ENCODE results near the gene ZMAT5. TPM values are rescaled to one million over a fixed set of nuclear protein-coding genes. Genes with fewer than 3 reads are reported as not detected.
"Not testable (repeated sequence)": the region's sequence is repeated elsewhere in the genome, so short reads cannot be mapped to it uniquely, and the experiment has no call there.

Gene ZMAT5
- total and polyA plus RNA-seq, 2 donors, result 14.1 to 27.8 TPM

DNA sequence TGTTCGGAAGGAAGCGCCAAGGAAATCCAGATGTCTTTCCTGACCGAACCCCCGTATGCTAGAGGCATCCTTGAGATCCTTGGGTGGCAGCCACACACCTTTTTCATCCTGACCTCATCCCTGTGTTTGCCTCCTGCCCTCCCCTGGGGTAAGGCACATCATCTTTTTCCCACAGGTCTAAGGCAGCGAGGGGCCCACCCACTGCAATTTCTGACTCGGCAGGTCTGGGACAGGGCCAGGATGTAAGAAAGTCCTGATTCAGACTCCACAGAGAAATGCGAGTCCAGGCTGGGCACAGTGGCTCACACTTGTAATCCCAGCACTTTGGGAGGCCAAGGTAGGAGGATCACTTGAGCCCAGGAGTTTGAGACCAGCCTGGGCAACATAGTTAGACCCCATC lies 10.5 kb downstream of the ZMAT5 start:
- no peak overlapping the region for H3K4me3 ChIP-seq (ENCODE audit: low read depth, low read length)
- DNase-seq (ENCODE audit: extremely low spot score), result no peak
- WGBS, result 83% methylated on average over 7 of the region's 7 CpGs
- no peak overlapping the region for H3K27ac ChIP-seq (ENCODE audit: low read depth)
- H3K36me3 ChIP-seq (ENCODE audit: insufficient read depth), result no peaks in the 10 kb centered on the region
- H3K4me1 ChIP-seq (ENCODE audit: insufficient read depth), result no peaks in the 10 kb centered on the region

DNA sequence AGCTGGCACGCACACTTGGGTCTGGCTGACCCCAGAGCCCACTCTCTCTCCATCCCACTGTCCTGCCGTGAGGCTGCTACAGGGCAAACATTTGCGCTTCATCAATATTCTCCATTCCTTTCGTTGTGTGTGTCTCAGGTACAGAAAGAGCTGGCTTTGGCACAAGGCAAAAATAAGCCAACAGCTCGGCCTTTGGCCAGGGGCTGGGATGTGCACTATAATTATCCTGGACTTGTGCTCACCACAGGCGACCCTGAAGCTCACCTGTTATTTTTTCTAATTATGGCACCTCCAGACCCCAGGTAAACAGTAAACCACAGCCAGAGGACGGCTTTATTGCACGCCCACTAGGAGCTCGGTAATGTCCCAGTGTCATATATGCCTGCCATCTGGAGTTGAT lies 10.9 kb downstream of the ZMAT5 start:
- Histone ChIP-seq H3K4me1 (ENCODE audit: insufficient read depth) (no peaks in the 10 kb centered on the region), H3K4me3 (ENCODE audit: low read depth, low read length) (no peak overlapping the region), H3K36me3 (ENCODE audit: insufficient read depth) (no peaks in the 10 kb centered on the region), H3K27ac (ENCODE audit: low read depth) (no peak overlapping the region)
- WGBS, result 87% methylated on average over 9 of the region's 9 CpGs
- DNase-seq (ENCODE audit: extremely low spot score), result no peak

DNA sequence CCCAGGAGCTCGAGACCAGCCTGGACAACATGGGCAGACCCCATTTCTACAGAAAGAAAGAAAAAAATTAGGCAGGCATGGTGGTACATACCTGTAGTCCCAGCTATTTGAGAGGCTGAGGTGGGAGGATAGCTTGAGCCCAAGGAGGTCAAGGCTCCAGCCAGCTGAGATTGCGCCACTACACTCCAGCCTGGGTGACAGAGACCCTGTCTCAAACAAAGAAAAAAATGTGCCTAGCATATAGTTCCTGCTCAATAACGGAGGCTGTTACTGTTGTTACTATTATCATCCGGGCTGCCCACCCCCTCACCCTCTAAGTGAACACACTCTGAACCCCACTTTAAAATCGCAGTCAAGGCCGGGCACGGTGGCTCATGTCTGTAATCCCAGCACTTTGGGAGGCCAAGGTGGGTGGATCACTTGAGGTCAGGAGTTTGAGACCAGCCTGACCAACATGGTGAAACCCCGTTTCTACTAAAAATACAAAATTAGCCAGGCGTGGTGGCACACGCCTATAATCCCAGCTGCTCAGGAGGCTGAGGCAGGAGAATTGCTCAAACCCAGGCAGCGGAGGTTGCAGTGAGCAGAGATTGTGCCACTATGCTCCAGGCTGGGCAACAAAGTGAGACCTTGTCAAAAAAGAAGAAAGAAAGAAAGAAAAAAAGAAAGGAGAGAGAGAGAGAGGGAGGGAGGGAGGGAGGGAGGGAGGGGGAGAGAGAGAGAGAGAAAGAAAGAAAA lies 12.0 kb downstream of the ZMAT5 start:
- 92% methylated on average over 11 of the region's 11 CpGs for WGBS
- not testable (repeated sequence) for H3K36me3 ChIP-seq (ENCODE audit: insufficient read depth); H3K4me1 ChIP-seq (ENCODE audit: insufficient read depth); H3K27ac ChIP-seq (ENCODE audit: low read depth); H3K4me3 ChIP-seq (ENCODE audit: low read depth, low read length); DNase-seq (ENCODE audit: extremely low spot score)

DNA sequence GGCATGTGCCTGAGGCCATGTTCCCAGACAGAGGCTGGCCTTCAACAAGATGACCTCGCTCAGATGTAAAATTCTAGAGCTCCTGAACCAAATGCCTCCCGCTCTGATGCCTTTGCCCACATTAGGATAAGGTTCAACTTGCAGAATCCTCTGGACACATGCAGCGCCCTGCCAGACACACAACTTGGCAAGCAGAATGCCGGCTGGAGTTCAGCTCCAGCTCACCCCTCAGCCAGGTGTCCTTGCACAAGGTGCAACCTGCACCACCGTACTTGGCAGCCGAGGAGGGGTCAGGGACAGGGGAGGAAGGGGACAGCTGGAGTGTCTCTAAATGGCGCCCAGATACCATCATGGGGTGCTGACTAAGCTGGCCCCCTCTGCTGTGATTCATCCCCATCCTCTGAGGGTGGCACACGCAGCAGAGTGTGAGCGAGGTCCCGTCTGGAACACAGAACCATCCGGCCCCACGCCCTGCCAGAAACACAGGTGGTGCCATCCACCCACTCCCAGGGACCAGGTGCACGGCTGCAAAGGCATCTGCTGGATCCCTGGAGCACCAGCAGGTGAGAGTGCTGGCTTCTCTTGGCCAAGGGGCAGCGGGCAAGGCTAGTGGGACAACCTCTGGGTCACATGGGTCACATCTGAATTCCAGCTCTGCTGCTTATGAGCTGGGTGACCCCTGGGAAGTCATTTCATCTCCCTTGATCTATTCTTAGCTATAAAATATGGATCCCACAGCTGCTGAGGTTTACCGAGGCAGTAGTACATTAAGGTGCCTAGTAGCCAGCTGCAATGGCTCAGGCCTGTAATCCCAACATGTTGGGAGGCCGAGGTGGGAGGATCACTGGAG lies 12.8 kb downstream of the ZMAT5 start:
- Histone ChIP-seq H3K27ac (ENCODE audit: low read depth) (no peak overlapping the region), H3K36me3 (ENCODE audit: insufficient read depth) (no peaks in the 10 kb centered on the region), H3K4me3 (ENCODE audit: low read depth, low read length) (no peak overlapping the region), H3K4me1 (ENCODE audit: insufficient read depth) (no peaks in the 10 kb centered on the region)
- 90% methylated on average over 16 of the region's 16 CpGs for WGBS
- DNase-seq (ENCODE audit: extremely low spot score), result no peak

DNA sequence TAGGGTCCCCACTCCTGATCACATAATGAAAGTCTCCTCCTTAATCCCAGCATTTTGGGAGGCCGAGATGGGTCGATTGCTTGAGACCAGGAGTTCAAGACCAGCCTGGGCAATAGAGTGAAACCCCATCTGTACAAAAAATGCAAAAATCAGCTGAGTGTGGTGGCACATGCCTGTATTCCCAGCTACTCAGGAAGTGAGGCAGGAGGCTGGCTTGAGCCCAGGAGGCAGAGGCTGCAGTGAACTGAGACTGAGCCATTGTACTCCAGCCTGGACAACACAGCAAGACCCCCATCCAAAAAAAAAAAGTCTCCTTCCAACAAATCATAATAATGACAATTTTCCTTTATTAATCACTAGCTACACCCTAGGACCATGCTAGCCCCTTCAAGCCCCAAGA lies 15.1 kb downstream of the ZMAT5 start:
- no peak for DNase-seq (ENCODE audit: extremely low spot score)
- Histone ChIP-seq H3K36me3 (ENCODE audit: insufficient read depth) (peaks cover 5% of the 10 kb centered on the region), H3K4me1 (ENCODE audit: insufficient read depth) (no peaks in the 10 kb centered on the region), H3K4me3 (ENCODE audit: low read depth, low read length) (no peak overlapping the region), H3K27ac (ENCODE audit: low read depth) (no peak overlapping the region)
- 96% methylated on average over 2 of the region's 2 CpGs for WGBS

DNA sequence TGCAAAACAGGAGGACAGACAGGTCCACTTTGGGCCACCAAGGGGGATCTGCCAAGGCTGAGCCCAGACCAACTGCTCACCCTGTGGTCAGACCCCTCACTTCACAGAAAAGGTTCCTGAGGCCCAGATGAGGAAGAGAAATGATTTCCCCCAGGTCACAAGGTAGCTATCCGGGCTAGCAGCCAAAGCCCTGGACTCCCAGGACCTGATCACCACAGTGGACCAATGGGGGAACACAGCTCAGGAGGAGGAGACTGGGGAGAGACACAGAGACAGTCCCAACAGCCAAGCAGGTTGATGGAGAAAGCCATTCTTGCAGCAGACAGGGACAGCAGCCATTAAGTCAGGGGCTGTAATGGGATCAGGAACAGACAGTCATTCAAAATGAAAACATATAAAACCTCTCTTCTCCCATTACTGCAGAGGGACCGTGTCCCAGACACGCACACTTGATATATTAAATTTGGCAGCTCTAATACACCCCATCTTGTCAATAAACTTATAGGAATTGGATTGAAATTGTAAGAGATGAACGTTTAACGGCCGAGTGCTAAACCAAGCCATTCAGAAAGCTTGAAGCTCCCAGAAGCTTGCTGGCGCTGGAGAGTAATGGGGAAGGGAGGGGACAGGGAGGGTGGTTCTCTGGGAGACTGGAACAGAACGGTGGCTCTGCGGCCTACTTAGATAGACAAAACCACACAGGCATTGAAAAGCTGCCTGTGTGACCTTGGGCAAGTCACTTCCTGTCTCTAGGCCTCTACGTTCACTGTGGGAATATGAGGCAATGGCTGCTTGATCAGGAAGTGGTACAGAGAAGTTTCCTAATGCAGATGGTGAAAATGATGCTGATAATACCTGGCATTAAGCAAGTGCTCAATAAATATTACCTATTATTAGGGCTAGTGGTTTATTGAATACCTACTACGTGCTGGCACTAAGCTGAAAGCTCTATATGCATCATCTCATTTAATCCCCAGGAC lies 16.0 kb downstream of the ZMAT5 start:
- Histone ChIP-seq H3K27ac (ENCODE audit: low read depth) (no peak overlapping the region), H3K4me3 (ENCODE audit: low read depth, low read length) (no peak overlapping the region), H3K4me1 (ENCODE audit: insufficient read depth) (no peaks in the 10 kb centered on the region), H3K36me3 (ENCODE audit: insufficient read depth) (peaks cover 5% of the 10 kb centered on the region)
- DNase-seq (ENCODE audit: extremely low spot score), result no peak
- WGBS, result 86% methylated on average over 11 of the region's 11 CpGs

DNA sequence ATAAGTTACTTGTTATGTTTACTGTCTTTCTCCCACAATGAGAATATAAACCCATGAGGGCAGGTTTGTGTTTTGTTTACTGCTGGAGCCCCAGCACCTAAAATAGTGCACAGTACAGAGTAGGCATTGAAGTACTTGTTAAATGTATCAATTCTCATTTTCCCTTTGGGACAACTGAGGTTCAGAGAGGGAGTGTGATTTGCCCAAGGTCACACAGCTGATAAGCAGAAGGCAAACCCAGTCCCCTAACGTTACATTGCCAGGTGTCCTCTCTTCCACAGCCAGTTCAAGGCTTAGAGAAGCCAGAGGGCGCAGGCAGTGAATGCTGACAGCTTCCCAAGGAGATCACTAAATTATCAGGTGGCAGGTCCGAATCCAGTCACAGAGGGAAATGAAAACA lies 16.8 kb downstream of the ZMAT5 start:
- Histone ChIP-seq H3K4me3 (ENCODE audit: low read depth, low read length) (no peak overlapping the region), H3K4me1 (ENCODE audit: insufficient read depth) (no peaks in the 10 kb centered on the region), H3K36me3 (ENCODE audit: insufficient read depth) (peaks cover 5% of the 10 kb centered on the region), H3K27ac (ENCODE audit: low read depth) (no peak overlapping the region)
- 93% methylated on average over 3 of the region's 3 CpGs for WGBS
- DNase-seq (ENCODE audit: extremely low spot score), result no peak

DNA sequence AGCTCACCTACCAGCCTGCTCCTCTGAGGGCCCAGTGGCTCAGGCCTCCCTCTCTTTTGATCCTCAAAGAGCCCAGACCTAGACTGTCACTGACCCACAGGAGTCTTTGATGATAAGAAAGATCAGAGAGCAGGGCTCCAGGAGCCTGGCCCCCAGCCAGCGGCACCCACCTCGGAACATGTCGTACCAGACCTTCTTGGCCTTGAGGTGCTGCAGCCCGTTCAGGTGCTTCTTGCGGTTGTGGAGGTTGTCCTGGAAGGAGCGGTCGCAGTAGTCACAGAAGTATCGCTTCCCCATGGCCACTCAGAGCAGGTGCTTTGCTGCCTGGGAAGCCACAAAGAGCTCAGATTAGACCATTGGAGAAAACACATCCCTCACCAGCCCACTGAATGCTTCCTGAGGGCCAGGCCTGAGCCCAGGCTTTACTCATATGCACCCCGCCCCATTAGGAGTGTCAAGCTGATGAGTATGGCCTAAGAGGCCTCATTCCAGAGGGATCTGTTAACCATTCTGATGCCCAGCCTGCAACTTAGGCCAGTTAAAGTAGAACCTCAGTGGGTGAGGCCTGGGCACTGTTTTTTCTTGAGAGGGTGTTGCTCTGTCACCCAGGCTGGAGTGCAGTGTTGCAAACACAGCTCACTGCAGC lies 18.4 kb downstream of the ZMAT5 start:
- no peak for DNase-seq (ENCODE audit: extremely low spot score)
- no peak overlapping the region for H3K4me3 ChIP-seq (ENCODE audit: low read depth, low read length)
- peaks cover 5% of the 10 kb centered on the region for H3K36me3 ChIP-seq (ENCODE audit: insufficient read depth)
- WGBS, result 94% methylated on average over 9 of the region's 9 CpGs
- H3K27ac ChIP-seq (ENCODE audit: low read depth), result no peak overlapping the region
- H3K4me1 ChIP-seq (ENCODE audit: insufficient read depth), result no peaks in the 10 kb centered on the region

DNA sequence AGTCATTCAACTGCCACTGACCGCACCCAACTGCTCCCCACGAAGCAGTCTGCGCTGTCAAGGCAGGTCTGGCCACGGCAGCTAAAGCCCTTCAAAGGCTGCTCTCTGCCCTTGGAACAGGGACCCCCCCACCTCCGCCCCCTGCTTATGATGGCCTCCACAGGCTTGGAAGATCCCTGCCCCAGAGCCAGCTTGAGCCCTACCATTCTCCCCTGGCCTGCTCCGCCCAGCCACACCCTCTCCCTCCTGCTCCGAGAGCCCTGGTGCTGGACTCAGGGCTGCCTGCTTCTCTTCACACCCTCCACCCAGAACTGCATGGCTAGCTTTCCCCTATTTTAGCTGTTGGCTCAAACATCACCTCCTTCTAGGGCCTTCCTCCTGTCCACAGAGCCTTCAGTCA lies 19.0 kb downstream of the ZMAT5 start:
- no peaks in the 10 kb centered on the region for H3K4me1 ChIP-seq (ENCODE audit: insufficient read depth)
- WGBS, result 90% methylated on average over 7 of the region's 7 CpGs
- no peak overlapping the region for H3K4me3 ChIP-seq (ENCODE audit: low read depth, low read length)
- peaks cover 5% of the 10 kb centered on the region for H3K36me3 ChIP-seq (ENCODE audit: insufficient read depth)
- no peak for DNase-seq (ENCODE audit: extremely low spot score)
- H3K27ac ChIP-seq (ENCODE audit: low read depth), result no peak overlapping the region

DNA sequence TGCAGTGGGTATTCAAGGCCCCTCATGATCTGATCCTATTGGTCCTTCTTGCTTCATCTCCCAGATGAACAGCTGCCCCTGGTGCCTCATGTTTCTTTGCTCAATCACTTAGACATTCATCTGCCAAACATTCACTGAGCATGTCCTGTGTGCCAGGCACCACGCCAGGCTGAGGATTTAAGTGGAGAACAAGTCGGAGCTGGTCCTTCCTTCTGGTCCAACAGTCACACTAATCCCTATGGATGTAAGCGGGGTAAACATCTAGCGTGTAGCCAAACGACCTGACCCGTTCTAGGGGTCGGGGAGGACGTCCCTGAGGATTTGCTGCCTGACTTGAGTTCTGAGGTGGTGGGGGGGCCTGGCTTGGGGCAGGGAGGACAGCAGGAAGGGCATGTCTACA lies 21.9 kb downstream of the ZMAT5 start:
- Histone ChIP-seq H3K36me3 (ENCODE audit: insufficient read depth) (peaks cover 8% of the 10 kb centered on the region), H3K27ac (ENCODE audit: low read depth) (no peak overlapping the region), H3K4me3 (ENCODE audit: low read depth, low read length) (no peak overlapping the region), H3K4me1 (ENCODE audit: insufficient read depth) (no peaks in the 10 kb centered on the region)
- no peak for DNase-seq (ENCODE audit: extremely low spot score)
- 48% methylated on average over 8 of the region's 8 CpGs for WGBS

DNA sequence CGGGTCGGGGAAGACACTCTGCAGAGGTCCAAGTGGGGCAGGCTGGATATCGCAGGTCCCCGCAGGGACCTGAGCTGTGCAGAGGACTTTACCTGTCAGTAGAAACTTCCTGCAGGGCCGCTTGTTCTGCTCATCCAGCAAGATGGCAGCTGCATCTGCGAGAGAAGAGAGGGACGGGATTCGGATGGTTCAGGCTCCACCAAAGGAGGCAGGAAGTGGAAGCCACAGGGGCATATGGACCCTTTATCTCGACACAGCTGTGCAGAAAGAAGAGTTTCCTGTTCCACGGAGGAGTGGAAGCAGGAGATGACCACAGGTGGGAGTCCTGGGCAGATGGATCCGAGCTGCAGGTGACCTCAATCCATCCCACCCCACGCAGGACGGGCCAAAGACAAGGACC lies 24.5 kb downstream of the ZMAT5 start:
- WGBS, result 85% methylated on average over 13 of the region's 13 CpGs
- H3K4me3 ChIP-seq (ENCODE audit: low read depth, low read length), result no peak overlapping the region
- peaks cover 2% of the 10 kb centered on the region for H3K36me3 ChIP-seq (ENCODE audit: insufficient read depth)
- no peak for DNase-seq (ENCODE audit: extremely low spot score)
- H3K27ac ChIP-seq (ENCODE audit: low read depth), result no peak overlapping the region
- H3K4me1 ChIP-seq (ENCODE audit: insufficient read depth), result no peaks in the 10 kb centered on the region

DNA sequence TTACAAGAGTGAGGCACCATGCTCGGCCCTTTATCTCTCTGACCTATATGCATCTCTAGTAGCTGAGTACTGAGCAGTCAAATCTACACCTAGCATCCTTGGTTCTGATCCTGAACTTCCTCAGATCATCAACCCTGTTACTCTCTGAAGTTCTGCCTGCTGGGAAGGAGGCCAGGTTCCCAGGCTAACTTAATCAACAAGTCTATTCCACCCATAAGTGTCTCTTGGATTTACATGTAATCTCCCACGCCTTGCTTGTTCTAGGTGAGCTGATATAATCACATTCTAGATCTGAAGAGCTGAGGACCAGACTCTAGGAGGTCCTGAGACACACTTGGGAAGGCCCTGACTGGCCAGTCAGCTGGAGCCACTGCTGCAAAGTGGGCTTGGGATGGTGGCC lies 24.9 kb downstream of the ZMAT5 start:
- WGBS, result 93% methylated on average over 2 of the region's 2 CpGs
- Histone ChIP-seq H3K27ac (ENCODE audit: low read depth) (no peak overlapping the region), H3K4me1 (ENCODE audit: insufficient read depth) (no peaks in the 10 kb centered on the region), H3K4me3 (ENCODE audit: low read depth, low read length) (no peak overlapping the region), H3K36me3 (ENCODE audit: insufficient read depth) (peaks cover 2% of the 10 kb centered on the region)
- DNase-seq (ENCODE audit: extremely low spot score), result no peak

DNA sequence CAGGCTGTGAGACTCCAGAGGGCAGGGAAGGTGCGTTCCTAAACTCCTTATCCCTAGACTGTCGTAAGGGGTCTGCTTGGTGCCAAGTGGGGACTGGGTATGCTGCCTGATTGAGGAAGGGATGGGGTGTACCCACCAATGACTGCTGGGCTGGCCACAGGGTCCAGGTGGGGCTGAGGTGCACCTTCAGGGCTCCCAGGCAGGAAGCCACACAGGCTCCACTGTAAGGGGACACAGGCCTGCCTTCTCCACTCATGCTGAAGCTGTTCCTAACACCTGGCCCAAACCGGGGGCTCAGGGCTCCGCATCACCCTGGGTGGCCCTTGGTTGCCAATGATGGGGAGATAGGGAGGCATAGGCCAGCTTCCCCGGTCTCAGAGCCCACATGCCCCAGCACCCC lies 26.6 kb downstream of the ZMAT5 start:
- WGBS, result 96% methylated on average over 5 of the region's 5 CpGs
- no peak overlapping the region for H3K4me3 ChIP-seq (ENCODE audit: low read depth, low read length)
- DNase-seq (ENCODE audit: extremely low spot score), result no peak
- no peak overlapping the region for H3K27ac ChIP-seq (ENCODE audit: low read depth)
- H3K36me3 ChIP-seq (ENCODE audit: insufficient read depth), result peaks cover 2% of the 10 kb centered on the region
- no peaks in the 10 kb centered on the region for H3K4me1 ChIP-seq (ENCODE audit: insufficient read depth)

All from urinary bladder (tissue), 4 donors.